Neural cell (in vitro differentiated cells): ENCODE results near the gene CAV2. TPM values are rescaled to one million over a fixed set of nuclear protein-coding genes. Genes with fewer than 3 reads are reported as not detected.

ENCODE experiments used
- H2AFZ ChIP-seq: fragments of 200-600, 300-800 bp; sonication (generic), shearing (Covaris generic); 2 replicates; pipeline ENCODE4 v1.6.0; 2014; ENCODE audit warnings: low read depth, mild to moderate bottlenecking, antibody characterized with exemption, low read length, moderate library complexity
- H3F3A ChIP-seq: fragments of 200-600 bp; shearing (Covaris generic); 2 replicates; pipeline ENCODE4 v1.6.1; 2016; ENCODE audit warnings: mild to moderate bottlenecking, moderate library complexity, mixed read lengths, antibody characterized with exemption, low read length; ENCODE audit not compliant: insufficient read depth, poor library complexity, severe bottlenecking
- H3K27ac ChIP-seq: fragments of 200-600, 300-800 bp; sonication (generic), shearing (Covaris generic); 2 replicates; pipeline ENCODE4 v1.5.1; 2014; ENCODE audit warnings: mild to moderate bottlenecking, low read length, moderate library complexity
- H3K27me3 ChIP-seq: fragments of 300-800, 200-600 bp; sonication (generic), shearing (Covaris generic); 2 replicates; pipeline ENCODE4 v1.6.0; 2014; ENCODE audit warnings: mild to moderate bottlenecking, low read depth, low read length, moderate library complexity; ENCODE audit not compliant: insufficient read depth
- H3K36me3 ChIP-seq: fragments of 300-800, 200-600 bp; sonication (generic), shearing (Covaris generic); 2 replicates; pipeline ENCODE4 v1.5.1; 2014; ENCODE audit warnings: mild to moderate bottlenecking, antibody characterized with exemption, low read length, moderate library complexity; ENCODE audit not compliant: insufficient read depth
- H3K4me2 ChIP-seq: fragments of 300-800, 200-600 bp; sonication (generic), shearing (Covaris generic); 2 replicates; pipeline ENCODE4 v1.6.0; 2014; ENCODE audit warnings: mild to moderate bottlenecking, low read length
- H3K4me3 ChIP-seq: fragments of 300-800, 200-600 bp; sonication (generic), shearing (Covaris generic); 2 replicates; pipeline ENCODE4 v1.5.1; 2014; ENCODE audit warnings: mild to moderate bottlenecking, low read length, moderate library complexity
- H3K79me2 ChIP-seq: fragments of 200-600 bp; shearing (Covaris generic); replicated peaks from 2 replicates; pipeline ENCODE4 v1.6.0; 2014; ENCODE audit warnings: mild to moderate bottlenecking, low read length, moderate library complexity; ENCODE audit not compliant: insufficient read depth
- H3K9ac ChIP-seq: fragments of 300-800, 200-600 bp; sonication (generic), shearing (Covaris generic); 2 replicates; pipeline ENCODE4 v1.6.1; 2016; ENCODE audit warnings: mild to moderate bottlenecking, low read length, mixed read lengths
- H3K9me2 ChIP-seq: fragments of 200-600 bp; shearing (Covaris generic); 2 replicates; pipeline ENCODE4 v1.6.1; 2016; ENCODE audit warnings: mild to moderate bottlenecking, low read length, mixed read lengths; ENCODE audit not compliant: insufficient read depth
- H3K9me3 ChIP-seq: fragments of 200-600, 300-800 bp; sonication (generic), shearing (Covaris generic); 2 replicates; pipeline ENCODE4 v1.6.1; 2016; ENCODE audit warnings: mild to moderate bottlenecking, mixed run types, low read length, moderate library complexity, mixed read lengths
- H4K20me1 ChIP-seq: fragments of 200-600 bp; shearing (Covaris generic); 2 replicates; pipeline ENCODE4 v1.6.1; 2016; ENCODE audit warnings: mild to moderate bottlenecking, mixed run types; ENCODE audit not compliant: insufficient read depth
- EP300 ChIP-seq: fragments of 450-650 bp; conservative IDR thresholded peaks from 2 replicates; pipeline ENCODE4 v1.6.1; 2014; ENCODE audit warnings: antibody characterized with exemption, mild to moderate bottlenecking, moderate library complexity; ENCODE audit not compliant: poor library complexity, severe bottlenecking
- EZH2 ChIP-seq: fragments of 200-600, 300-800 bp; shearing (Covaris generic), sonication (generic); IDR thresholded peaks from 2 replicates; pipeline ENCODE4 v1.6.1; 2014; ENCODE audit warnings: antibody characterized with exemption, low read length, borderline replicate concordance, mild to moderate bottlenecking; ENCODE audit not compliant: insufficient read depth, poor library complexity, severe bottlenecking
- MXI1 ChIP-seq: fragments of 450-650 bp; conservative IDR thresholded peaks from 2 replicates; pipeline ENCODE4 v1.6.1; 2014; ENCODE audit warnings: antibody characterized with exemption, mild to moderate bottlenecking; ENCODE audit not compliant: poor library complexity, severe bottlenecking
- POLR2AphosphoS5 ChIP-seq: IDR thresholded peaks from 2 replicates; pipeline ENCODE4 v1.6.1; 2012
- RAD21 ChIP-seq: fragments of 450-650 bp; conservative IDR thresholded peaks from 2 replicates; pipeline ENCODE4 v1.6.1; 2014; ENCODE audit warnings: antibody characterized with exemption, mild to moderate bottlenecking, moderate library complexity
- SMC3 ChIP-seq: fragments of 450-650 bp; conservative IDR thresholded peaks from 2 replicates; pipeline ENCODE4 v1.6.1; 2014; ENCODE audit warnings: antibody characterized with exemption, mild to moderate bottlenecking, moderate library complexity; ENCODE audit not compliant: poor library complexity
- TAF1 ChIP-seq: IDR thresholded peaks from 2 replicates; pipeline ENCODE4 v1.6.1; 2012; ENCODE audit warnings: low read depth
- polyA plus RNA-seq: library from polyadenylated mRNA; depleted of rRNA; stranded (reverse); fragments of >200 nt; gene quantifications from 2 replicates; pipeline ENCODE4 v1.2.3, GENCODE V29; 2014
- TF ChIP-seq, protein P1 (sequence below): fragments of 450-650 bp; IDR thresholded peaks from 2 replicates; pipeline ENCODE4 v1.5.1; 2014; ENCODE audit warnings: antibody characterized with exemption, mild to moderate bottlenecking, moderate library complexity; ENCODE audit not compliant: poor library complexity, severe bottlenecking
- TF ChIP-seq, protein P2 (sequence below): IDR thresholded peaks from 2 replicates; pipeline ENCODE4 v1.6.1; 2012; ENCODE audit warnings: borderline replicate concordance

Gene CAV2
- polyA plus RNA-seq, 1 donor from 2014 or later, result not detected

DNA sequence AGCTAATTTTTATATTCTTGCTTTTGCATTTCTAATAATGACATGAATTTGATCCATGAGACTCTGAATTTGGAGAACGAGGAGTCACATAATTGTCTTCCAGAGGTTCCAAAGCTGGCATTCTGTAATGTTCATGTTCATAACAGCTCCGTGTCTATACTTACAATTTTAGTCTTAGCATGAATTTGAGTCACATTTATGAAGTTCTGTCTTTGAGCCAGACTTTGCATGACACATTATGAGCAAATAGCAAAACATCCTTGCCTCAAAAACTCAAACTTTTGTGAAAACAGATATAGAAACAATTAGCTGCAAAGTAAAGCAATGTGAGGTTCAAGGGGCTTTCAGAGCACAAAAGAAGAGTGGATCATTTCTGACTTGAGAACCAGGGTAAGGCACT, 44.5 kb upstream of the CAV2 start:
- H2AFZ ChIP-seq, result no peak overlapping the region
- no peak overlapping the region for H3K4me2 ChIP-seq

GRCh38 chr7:116455499-116455898, 44.0 kb upstream of the CAV2 start:
- no peak overlapping the region for H3K9ac ChIP-seq
- H2AFZ ChIP-seq, result no peak overlapping the region
- H4K20me1 ChIP-seq, result no peaks in the 10 kb centered on the region
- no peaks in the 10 kb centered on the region for H3K27me3 ChIP-seq
- no peaks in the 10 kb centered on the region for H3K79me2 ChIP-seq
- H3K36me3 ChIP-seq, result no peaks in the 10 kb centered on the region
- peaks cover 3% of the 10 kb centered on the region for H3K9me3 ChIP-seq
- H3K9me2 ChIP-seq, result no peaks in the 10 kb centered on the region
- no peaks in the 10 kb centered on the region for H3F3A ChIP-seq
- H3K4me3 ChIP-seq, result no peak overlapping the region
- no peak overlapping the region for H3K4me2 ChIP-seq
- no peak for TF ChIP-seq MXI1
- no peak for TF ChIP-seq EZH2
- no peak for TF ChIP-seq SMC3
- TF ChIP-seq TAF1, result no peak
- H3K27ac ChIP-seq, result no peak overlapping the region

More for the DNA sequence above, 44.5 kb upstream of the CAV2 start:
- H3K9me3 ChIP-seq, result peaks cover 3% of the 10 kb centered on the region
- H4K20me1 ChIP-seq, result no peaks in the 10 kb centered on the region
- no peaks in the 10 kb centered on the region for H3K27me3 ChIP-seq
- H3K36me3 ChIP-seq, result no peaks in the 10 kb centered on the region
- no peaks in the 10 kb centered on the region for H3K79me2 ChIP-seq
- no peak overlapping the region for H3K4me3 ChIP-seq
- no peak for TF ChIP-seq POLR2AphosphoS5
- no peak for TF ChIP-seq SMC3
- no peak for TF ChIP-seq EP300
- no peaks in the 10 kb centered on the region for H3K9me2 ChIP-seq
- no peak overlapping the region for H3K9ac ChIP-seq
- H3F3A ChIP-seq, result no peaks in the 10 kb centered on the region
- H3K27ac ChIP-seq, result no peak overlapping the region

- Histone ChIP-seq H3K9me2 (no peaks in the 10 kb centered on the region), H3K36me3 (no peaks in the 10 kb centered on the region), H3K9ac (no peak overlapping the region), H3K4me2 (no peak overlapping the region), H3K4me3 (no peak overlapping the region), H3F3A (no peaks in the 10 kb centered on the region), H4K20me1 (no peaks in the 10 kb centered on the region), H3K27me3 (no peaks in the 10 kb centered on the region), H3K9me3 (no peaks in the 10 kb centered on the region), H2AFZ (no peak overlapping the region), H3K79me2 (no peaks in the 10 kb centered on the region), H3K27ac (no peak overlapping the region)
- no peak for TF ChIP-seq MXI1
- TF ChIP-seq EZH2, result no peak
- TF ChIP-seq, protein P1, sequence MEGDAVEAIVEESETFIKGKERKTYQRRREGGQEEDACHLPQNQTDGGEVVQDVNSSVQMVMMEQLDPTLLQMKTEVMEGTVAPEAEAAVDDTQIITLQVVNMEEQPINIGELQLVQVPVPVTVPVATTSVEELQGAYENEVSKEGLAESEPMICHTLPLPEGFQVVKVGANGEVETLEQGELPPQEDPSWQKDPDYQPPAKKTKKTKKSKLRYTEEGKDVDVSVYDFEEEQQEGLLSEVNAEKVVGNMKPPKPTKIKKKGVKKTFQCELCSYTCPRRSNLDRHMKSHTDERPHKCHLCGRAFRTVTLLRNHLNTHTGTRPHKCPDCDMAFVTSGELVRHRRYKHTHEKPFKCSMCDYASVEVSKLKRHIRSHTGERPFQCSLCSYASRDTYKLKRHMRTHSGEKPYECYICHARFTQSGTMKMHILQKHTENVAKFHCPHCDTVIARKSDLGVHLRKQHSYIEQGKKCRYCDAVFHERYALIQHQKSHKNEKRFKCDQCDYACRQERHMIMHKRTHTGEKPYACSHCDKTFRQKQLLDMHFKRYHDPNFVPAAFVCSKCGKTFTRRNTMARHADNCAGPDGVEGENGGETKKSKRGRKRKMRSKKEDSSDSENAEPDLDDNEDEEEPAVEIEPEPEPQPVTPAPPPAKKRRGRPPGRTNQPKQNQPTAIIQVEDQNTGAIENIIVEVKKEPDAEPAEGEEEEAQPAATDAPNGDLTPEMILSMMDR, result no peak
- no peak for TF ChIP-seq RAD21
- no peak for TF ChIP-seq EP300
- TF ChIP-seq TAF1, result no peak
- no peak for TF ChIP-seq SMC3
- TF ChIP-seq, protein P2, sequence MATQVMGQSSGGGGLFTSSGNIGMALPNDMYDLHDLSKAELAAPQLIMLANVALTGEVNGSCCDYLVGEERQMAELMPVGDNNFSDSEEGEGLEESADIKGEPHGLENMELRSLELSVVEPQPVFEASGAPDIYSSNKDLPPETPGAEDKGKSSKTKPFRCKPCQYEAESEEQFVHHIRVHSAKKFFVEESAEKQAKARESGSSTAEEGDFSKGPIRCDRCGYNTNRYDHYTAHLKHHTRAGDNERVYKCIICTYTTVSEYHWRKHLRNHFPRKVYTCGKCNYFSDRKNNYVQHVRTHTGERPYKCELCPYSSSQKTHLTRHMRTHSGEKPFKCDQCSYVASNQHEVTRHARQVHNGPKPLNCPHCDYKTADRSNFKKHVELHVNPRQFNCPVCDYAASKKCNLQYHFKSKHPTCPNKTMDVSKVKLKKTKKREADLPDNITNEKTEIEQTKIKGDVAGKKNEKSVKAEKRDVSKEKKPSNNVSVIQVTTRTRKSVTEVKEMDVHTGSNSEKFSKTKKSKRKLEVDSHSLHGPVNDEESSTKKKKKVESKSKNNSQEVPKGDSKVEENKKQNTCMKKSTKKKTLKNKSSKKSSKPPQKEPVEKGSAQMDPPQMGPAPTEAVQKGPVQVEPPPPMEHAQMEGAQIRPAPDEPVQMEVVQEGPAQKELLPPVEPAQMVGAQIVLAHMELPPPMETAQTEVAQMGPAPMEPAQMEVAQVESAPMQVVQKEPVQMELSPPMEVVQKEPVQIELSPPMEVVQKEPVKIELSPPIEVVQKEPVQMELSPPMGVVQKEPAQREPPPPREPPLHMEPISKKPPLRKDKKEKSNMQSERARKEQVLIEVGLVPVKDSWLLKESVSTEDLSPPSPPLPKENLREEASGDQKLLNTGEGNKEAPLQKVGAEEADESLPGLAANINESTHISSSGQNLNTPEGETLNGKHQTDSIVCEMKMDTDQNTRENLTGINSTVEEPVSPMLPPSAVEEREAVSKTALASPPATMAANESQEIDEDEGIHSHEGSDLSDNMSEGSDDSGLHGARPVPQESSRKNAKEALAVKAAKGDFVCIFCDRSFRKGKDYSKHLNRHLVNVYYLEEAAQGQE, result no peak
- TF ChIP-seq POLR2AphosphoS5, result no peak
Observed at GRCh38 chr7:116461500-116461899, 38.0 kb upstream of the CAV2 start.
